GM19467 (cell line): ENCODE data around the gene KRT76.

ENCODE experiments used
- ATAC-seq: cut with Tn5 transposase; IDR thresholded peaks from one replicate; pipeline ENCODE4 v1.9.1; 2021; ENCODE audit warnings: mild to moderate bottlenecking, moderate library complexity; ENCODE audit not compliant: unreplicated experiment

KRT76 gene

DNA sequence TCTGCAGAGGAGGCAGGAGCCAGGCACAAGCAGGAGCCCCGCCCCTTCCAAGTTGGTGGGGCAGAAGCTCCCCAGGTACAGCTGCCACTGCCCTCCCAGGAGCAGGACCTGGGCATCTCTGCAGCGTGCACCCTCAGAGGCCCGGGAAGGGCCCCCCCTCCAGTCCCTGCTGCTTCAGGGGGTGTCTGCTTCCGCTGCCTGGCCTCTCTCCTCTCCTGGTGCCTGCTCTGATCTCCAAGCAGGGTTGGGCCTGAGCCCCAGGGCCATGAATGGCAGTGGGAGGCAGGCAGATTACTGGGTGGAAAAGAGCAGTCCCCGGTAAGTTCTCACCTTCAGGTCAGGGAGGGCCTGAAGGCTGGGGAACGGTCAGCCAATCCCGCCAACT lies 35.0 kb downstream of the KRT76 start:
- no peak for ATAC-seq

DNA sequence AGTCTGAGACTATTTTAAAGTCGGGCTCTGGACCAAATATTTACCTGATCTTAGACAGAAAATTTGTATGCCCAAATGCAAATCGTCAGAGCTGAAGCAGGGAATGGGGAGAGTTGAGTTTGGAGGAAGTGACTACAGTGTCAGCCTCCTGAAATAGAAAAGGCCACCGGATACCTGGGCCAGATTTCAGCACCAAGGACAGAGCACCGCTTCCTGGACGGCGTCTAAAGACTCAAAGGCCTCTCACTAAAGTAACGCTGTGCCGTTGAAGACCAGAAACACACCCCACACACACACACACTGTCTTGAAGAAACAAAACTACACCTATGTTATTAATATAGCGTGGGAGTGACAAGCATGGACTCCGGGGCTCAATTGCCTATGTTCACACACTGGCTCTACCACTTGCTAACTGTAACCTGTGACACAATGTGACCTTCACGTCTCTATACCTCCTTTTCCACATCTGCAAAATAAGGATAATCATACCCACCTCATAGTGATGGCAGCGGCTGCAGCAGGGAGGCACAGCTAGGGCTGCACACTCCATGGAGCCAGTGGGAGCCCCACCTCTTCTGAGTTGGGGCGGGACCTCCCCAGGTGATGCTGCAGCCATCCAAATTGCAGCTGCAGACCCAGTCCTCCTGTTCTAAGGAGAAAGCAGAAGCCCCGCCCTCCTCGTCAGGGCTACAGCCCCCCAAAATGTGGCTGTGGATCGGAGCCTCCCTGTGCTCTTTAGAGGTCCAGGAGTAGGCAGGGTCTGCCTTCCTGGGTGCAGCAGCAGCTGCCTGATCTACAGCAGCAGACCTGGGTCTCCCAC lies 35.6 kb downstream of the KRT76 start:
- ATAC-seq: no peak

DNA sequence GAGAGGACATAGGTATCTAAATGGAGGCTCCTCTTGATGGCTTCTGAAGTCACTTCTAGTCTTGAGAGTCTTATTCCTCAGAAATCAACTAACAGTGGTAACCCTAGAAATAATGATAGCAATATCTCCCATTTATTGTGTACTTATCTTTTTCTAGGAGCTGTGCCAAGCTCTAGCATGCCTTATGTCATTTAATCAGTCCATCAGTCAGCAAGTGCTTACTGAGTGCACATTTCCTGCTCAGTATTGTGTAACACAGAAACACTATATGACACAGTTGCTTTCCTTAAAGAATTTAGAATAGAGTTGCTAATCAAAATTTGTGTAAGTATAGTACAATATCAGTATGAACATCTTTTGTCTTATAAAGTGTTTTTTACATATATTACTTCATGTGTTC lies 36.6 kb downstream of the KRT76 start:
- ATAC-seq: no peak

DNA sequence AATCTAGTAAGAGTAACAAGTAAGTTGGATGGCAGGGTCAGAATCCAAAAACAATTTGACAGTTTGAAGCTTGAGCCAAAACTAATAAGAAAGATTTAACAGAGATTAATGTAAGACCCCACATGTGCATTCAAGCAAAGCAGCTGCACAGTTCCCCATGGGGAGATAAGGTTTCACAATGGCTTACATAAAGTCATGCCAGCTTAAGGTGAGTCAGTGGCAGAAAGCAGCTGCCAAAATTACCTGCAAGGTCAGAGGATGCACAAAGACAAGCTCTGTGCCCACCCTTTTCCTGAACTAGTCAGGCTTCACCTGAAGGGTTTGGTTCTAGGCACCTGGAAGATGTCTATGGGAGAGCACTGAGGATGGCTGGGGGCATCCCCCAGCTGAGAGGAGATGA lies 37.2 kb downstream of the KRT76 start:
- no peak for ATAC-seq

DNA sequence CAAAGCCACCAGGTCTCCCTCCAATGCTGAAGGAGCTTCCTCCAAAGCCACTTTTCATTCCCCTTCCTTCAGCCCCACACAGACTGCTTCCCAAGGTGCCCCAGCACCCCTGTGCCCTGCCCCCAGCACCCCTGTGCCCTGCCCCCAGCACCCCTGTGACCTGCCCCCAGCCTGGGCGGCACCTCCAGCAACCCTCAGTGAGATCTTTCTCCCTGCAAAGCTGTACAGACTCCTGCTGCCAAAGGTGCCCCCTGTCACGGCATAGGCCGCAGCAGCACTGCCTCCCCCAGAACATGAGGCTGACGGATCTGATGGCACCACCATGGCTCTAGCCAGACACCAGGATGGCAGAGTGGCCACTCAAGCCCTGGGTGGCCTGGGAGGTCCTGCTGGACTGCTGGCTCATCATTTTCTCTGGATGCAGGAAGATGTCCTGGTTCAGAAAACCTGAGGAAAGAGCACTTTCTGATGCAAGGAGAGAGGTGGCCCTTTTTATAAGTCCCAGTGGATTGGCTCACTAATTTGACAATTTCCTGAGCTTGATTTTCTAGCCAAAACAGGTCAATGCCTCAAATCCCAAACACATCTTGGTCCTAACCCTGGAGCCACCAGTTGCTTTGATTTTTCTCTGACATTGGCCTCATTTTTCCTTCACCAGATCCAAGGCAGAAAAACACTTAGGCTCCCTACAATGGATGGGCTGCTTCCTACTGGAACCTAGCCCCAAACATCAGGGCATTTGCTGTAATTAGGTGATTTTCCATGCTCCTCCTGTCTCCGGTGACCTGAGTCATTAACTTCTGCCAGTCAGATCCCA lies 41.1 kb downstream of the KRT76 start:
- ATAC-seq: no peak

DNA sequence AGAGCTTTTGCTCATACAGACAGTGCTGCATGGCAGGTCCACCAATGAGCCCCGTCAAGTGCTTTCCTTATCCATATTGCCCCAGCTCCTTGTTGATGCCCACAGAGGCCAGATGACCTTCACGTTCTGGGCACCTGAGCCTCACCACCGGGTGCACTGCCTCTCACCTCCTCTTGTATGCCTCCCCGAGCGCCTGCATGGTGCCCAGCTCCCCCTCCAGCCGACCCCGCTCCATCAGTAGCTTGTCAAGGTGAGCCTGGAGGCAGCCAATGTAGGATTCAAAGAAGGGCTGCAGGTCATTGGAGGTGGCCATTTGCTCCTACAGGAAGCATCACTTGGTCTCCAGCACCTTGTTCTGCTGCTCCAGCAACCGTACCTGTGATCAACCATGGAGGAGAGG lies 42.0 kb downstream of the KRT76 start:
- no peak for ATAC-seq

DNA sequence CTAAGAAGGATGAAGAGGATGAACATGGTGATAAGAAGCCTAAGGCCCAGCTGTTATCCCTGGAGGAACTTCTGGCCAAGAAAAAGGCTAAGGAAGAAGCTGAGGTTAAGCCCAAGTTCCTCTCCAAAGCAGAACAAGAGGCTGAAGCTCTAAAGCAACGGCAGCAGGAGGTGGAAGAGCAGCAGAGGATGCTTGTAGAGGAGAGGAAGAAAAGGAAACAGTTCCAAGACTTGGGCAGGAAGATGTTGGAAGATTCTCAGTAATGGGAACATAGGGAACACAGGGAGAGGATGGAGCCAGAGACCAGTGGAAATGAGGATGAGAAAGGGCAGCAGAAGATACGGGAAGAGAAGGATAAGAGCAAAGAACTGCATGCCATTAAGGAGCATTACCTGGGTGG lies 46.4 kb downstream of the KRT76 start:
- no peak for ATAC-seq

DNA sequence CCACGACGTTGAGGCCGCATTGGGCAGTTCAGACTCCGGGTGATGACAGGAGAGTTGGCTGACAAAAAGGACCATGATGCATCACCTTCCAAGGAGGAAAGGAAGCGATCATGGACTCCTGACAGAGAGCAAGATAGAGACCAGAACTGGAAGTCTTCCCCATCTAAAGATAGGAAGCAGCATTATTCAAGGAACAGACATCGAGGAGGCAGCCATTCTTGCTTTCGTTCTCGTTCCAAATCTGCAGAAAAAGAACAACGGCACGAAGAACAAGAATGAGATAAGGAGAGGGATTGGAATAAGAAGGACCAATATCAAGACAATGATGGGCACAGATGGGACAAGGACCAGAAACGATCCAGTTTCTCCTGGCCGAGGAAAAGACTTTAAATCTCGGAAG lies 46.8 kb downstream of the KRT76 start:
- no peak for ATAC-seq

DNA sequence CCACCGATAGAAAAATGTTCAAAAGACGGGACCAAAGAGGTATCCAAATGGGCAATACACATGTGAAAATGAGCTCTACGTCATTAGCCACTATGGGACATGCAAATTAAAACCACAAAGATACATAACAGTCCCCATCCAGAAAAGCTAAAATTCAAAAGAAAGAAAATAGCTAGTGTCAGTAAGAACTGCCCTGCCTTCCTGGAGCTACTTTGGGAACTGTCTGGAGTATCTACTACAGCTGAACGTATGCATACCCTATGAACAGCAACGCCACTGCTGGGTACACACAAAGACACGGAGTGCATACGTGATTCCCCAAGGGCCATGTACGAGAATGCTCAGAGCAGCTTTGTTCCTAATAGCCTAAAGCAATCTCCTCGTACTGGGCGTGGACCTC lies 48.0 kb downstream of the KRT76 start:
- ATAC-seq: no peak

DNA sequence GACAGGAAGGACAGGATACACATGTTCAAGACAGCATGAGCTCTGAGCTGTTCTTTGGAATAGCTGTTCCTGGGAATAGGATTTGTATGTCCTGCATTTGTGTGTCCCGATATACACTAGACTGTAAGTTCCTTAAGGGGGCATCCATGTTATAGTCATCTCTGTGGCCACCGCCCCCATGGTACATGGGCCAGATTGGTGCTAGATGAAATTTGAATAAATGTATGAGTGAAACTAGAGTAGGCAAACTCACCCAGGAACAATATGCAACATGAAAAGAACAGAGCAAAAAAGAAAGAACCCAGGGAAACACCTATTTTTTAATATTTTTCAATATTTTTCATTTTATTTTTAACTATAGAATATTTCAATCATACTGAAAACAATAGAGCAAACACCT lies 48.8 kb downstream of the KRT76 start:
- no peak for ATAC-seq

DNA sequence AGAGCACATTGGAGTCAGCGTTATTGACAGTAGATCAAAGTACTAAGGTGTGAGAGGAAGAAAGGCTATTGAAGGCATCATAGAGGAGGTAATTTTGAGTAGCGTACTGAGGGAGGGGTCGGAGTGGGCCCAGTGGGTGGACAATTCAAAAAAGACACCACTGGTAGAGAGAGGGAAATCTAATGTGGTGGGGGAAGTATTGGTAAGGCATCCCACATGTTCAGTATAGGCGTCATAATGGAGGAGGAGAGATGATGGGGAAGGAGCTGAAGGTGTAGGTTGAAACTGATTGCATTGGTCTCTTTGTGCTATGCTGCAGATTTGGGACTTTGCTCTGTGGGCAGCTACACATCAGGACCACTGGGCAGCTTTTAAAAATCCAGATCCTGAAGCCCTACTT lies 50.1 kb downstream of the KRT76 start:
- no peak for ATAC-seq

DNA sequence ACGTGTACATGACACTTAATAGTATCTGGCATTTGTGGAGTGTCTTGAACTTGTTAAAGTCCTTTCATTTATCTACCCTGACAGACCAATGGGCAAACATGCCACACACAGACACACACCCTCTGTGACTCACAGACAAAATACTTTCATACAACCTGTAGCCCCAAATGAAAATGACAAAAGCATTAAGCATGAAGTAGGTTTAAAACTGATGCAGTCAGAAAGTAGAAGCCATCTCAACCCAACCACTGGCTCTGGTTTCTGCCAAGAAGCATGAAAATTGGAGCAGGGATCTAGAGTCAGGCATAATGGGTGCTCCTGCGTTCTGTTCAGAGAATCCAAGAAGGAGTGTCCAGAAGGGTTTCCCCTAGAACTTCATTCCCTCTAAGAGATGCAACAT lies 50.7 kb downstream of the KRT76 start:
- no peak for ATAC-seq

DNA sequence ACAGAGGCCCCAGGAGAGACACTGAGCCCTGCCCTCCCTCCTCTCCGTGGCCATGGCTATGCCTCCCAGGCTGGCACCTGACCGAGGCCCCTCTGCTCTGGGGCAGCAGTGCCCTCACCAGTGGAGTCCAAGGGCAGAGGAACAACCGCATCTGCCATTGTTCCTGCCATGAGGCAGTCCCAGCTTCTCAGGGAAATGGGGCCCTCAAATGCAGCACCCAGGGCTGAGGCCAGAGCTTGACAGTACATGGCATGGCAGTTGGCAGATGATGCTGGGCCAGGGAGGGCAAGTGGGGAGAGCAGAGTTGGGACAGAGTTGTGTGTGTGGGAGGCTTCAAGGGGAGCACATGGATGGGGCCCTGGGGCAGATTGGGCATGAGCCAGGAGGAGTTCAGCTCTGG lies 52.8 kb downstream of the KRT76 start:
- no peak for ATAC-seq

DNA sequence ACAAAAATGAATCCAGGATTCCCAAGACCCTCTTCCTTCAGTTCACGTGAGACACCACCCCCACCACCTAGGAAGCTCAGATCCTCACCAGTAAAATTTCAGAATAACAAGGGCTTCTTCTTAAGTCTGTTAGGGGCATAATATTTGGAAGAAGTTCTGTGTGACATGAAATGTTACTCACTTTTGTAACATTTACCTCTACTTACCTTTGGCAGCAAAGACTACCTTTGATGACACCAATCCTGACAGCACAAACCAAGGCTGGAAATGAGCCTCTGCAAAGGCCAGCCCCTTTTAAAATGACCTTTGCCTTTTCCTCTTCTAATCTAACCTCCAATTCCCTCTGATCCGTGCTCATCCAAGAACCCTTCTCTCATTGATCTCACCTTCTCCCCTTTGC lies 54.5 kb downstream of the KRT76 start:
- no peak for ATAC-seq

DNA sequence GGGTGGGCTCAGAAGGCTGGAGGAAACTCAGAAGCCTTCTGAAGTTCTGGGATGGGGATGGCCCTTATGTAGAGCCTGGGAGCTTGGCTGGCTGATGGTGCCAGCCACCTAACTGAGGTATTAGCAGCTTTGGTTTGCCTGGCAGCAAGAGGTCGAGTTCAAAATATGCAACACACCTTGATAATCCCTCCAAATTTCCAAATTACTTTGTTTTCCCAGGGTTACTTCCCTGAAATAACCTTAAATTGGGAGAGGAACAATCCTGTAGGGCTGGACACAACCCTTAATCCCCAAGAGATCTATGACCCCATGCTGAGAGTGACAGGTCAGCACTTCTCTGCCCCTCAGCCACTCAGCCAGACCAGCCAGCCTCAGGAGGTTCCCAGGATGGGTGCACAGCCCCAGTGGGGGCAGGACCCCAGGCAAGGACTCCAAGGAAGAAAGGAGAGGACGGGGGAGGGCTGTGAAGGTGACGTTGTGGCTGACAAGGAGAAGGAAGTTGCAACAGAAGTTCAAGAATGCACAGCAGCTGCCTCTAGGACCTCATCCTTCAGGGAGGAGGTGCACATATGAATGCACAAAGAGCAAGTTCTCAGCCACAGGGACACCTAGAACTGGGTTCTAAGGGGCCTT lies 55.2 kb downstream of the KRT76 start:
- ATAC-seq: no peak

DNA sequence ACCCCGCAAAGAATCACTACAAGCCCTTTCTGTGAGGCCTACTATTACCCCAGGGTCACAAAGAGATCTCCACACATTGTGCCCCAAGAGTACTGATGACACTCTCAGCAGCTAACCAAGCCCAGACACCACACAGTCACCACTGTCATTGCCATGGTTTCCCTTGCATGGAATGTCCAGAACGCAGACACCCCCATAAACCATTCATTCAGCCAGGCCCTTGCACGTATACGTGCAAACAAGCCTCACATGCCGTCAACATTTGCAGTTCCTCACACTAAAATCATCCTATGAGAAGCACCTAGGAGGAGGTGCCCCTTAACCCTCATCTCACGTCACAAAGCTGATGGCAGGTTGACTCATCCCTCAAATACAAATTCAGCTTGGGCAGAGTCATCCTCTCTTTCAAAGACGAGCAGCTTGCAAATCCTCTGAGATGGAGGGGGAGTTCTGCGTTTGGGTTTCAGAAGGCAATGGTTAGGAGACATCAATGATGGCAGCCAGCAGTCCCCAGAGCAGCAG lies 56.7 kb downstream of the KRT76 start:
- no peak for ATAC-seq
